Measurements from ENCODE around the gene HAUS2.

HAUS2 gene

DNA sequence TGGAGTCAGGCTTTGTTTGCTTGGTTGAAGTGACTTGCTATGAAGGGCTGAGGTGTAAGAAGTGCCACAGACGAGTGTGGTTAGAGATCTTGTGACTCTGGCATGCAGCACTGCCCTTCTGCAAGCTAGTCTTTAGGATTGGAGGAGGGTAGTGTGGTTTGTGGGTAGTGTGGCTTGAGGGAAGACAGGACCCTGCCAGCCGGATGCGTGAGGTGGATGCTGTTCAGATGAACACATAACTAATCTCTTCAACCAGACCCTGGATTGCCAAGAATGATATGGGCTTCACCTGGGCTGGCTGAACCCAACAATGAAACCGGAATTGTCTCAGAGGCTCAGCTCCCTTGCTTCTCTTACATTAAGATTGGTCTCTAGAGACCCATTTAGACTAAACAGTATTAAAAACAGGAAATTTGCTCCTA is 59.5 kb downstream of the HAUS2 start:
- DNase-seq (ENCODE audit: low read depth, low spot score), result no peak

DNA sequence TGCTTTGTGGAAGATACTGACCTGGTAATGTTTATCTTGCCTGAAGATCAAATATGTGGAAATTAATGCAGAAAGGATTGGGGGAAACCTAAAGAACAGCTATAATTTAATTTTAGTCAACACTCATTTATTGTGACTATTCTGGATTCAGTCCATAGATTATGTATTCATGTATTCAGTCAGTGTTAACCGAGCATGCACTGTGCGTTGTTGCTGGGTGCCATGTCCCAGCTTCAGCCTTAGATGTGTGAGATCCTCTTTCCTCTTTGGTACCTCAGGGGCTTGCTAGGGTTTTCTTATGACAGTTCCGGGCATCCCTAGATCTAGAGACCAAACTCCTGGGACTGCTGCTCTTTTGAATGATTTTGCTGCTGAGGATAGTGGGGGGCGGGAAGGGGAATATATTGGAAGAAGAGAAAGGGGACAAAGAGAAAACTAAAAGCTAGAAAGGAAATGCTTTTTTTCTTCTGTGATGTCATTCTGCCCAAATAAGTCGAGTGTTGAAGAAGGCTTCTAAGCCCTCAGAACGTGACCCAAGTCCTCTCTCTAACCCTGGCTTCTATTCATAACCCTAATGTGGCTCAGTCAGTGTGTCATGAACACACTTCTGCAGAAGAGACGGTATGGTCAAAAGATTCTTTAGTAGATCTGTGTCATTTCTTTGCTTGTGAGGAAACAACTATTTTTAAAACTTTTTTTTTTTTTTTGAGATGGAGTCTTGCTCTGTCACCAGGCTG is 60.3 kb downstream of the HAUS2 start:
- no peak for DNase-seq (ENCODE audit: low read depth, low spot score)

DNA sequence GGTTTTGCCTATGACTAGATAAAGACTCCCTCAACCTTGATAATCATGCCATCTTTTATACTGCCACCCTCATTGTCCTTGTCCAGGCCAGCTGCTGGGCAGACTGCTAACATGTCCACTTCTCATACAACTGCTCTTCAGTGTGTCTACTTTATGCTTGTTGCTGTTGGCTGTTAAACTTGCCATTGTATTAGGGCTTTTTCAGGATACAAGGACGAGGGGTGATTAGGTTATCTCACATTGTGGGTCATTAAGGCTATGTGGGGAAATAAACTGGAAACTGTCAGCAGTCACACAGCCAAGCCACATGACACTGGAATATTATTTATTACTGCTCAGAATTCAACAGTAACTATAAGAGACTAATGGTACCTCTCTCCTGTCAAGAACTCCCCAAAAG is 62.9 kb downstream of the HAUS2 start:
- no peak for DNase-seq (ENCODE audit: low read depth, low spot score)

DNA sequence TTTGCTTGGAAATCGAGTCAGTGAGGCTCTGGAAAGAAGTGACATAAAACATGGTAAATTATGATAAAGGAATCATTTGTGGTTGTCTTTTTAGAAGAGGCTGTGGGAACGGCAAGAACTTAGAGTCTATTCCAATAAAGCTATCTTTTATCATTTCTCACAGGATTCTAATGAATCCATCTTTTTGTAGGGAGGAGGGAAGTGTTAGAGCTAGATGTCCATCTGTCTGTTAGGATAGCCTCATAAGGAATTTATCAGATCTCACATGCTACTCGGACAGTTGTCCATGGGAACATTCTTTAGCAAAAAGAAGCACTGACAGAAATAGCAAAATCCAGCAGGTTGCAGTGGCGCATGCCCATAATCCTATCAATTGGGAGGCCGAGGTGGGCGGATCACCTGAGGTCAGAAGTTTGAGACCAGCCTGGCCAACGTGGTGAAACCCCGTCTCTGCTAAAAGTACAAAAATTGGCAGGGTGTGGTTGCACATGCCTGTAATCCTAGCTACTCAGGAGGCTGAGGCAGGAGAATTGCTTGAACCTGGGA is 63.8 kb downstream of the HAUS2 start:
- no peak for DNase-seq (ENCODE audit: low read depth, low spot score)

DNA sequence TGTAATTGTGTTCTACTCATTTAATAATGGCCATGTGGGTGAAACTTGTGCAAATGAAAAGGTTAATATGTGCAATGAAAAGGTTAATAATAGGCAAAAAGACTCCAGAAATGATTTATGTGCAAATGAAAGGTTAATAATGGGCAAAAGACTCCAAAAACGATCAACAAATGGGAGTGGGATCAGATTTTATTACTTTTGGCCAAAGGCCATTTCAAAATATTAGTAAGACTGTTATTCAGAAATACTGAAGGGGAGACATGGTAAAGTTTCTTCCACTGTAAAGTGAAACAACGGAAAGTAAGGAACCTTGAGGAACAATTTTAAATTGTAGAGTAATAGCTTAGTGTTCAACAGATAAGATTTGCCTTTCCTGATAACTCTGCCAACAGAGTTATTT is 67.5 kb downstream of the HAUS2 start:
- no peak for DNase-seq (ENCODE audit: low read depth, low spot score)

All from smooth muscle cell of the brain vasculature (primary cell).